Kidney epithelial cell (primary cell): Measurements from ENCODE around the gene BEX1. TPM values are rescaled to one million over a fixed set of nuclear protein-coding genes. Genes with fewer than 3 reads are reported as not detected.
"Not testable (repeated sequence)": the region's sequence is repeated elsewhere in the genome, so short reads cannot be mapped to it uniquely, and the experiment has no call there.

ENCODE experiments used
- DNase-seq: peaks from one replicate; pipeline ENCODE4 v3.0.0-alpha.2; 2010; ENCODE audit warnings: low read depth
- H3K27me3 ChIP-seq: 2 replicates; pipeline ENCODE4 v1.6.0; 2011; ENCODE audit warnings: low read length; ENCODE audit not compliant: control insufficient read depth, insufficient read depth
- H3K36me3 ChIP-seq: 2 replicates; pipeline ENCODE4 v1.5.1; 2011; ENCODE audit warnings: low read length; ENCODE audit not compliant: control insufficient read depth, insufficient read depth
- H3K4me3 ChIP-seq: 2 replicates; pipeline ENCODE4 v1.5.1; 2011; ENCODE audit warnings: low read depth, mild to moderate bottlenecking, control low read depth, low read length
- CTCF ChIP-seq: IDR thresholded peaks from 2 replicates; pipeline ENCODE4 v1.5.1; 2011; ENCODE audit warnings: mild to moderate bottlenecking, moderate library complexity, low read length, control low read depth, inconsistent platforms; ENCODE audit not compliant: insufficient read depth, poor library complexity, severe bottlenecking
- total RNA-seq: library from RNA; depleted of rRNA; stranded (reverse); fragments of >200 nt; gene quantifications from 2 replicates; pipeline ENCODE4 v1.2.3, GENCODE V29; 2015

BEX1 gene
- total RNA-seq = 27.9 and 40.2 TPM in 2 replicates

DNA sequence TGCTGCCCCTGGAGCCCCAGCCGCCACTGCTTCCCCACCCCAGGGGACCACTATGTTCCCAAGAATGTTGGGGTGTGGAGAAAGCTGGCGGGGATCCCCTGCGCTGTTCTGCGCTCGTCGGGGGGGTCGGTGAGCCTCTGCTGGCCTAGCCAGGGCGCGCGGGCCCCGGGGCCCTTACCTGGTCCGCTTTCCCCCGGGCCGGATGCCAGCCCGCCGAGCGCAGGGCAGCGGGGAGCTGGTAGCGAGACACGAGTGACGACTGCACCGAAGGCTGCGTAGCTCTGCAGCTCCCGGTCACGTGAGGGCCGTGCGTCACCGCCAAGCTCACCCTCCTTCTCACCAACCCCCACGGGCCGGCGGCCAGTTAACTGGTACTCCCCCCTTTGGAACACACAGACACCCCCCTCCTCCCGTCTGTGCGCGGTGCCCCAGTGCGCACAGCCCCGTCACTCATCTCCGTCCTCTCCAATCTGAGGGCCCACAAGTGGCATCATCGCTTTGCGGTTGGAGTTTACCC is at the start of gene BEX1:
TSS of gene BEX1 (minus strand) at position 254 of the 517 bp plus-strand sequence. CDS start 897 bp downstream, outside the sequence.
- no peak for DNase-seq
- Histone ChIP-seq H3K27me3 (peaks cover 4% of the 10 kb centered on the region), H3K4me3 (peak within 1 kb of the TSS; percentile 31), H3K36me3 (no peaks in the 10 kb centered on the region)
- no peak for TF ChIP-seq CTCF

GRCh38 chrX:103109497-103109896 is 45.5 kb upstream of the BEX1 start:
- not testable (repeated sequence) for H3K36me3 ChIP-seq, DNase-seq, H3K4me3 ChIP-seq

DNA sequence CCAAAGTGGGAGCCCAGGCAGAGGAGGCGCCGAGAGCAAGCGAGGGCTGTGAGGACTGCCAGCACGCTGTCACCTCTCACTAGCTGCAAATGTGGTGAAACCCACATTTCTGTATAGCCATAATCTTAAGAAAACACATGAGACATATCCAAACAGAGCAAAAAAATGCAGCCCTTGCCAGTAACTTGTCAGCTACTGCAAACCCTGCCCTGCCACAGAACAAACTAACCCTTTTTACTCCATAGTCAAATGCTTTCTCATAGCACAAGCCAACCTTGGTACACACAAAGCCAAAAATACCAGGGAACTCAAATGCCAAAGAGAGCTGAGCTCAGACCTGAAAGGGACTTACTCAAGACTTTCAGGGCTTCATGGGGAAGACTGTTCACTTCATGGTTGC is 43.9 kb upstream of the BEX1 start:
- no peak for DNase-seq
- H3K27me3 ChIP-seq = no peaks in the 10 kb centered on the region
- no peaks in the 10 kb centered on the region for H3K36me3 ChIP-seq
- TF ChIP-seq CTCF = no peak
- no peak overlapping the region for H3K4me3 ChIP-seq

More at GRCh38 chrX:103109497-103109896, 45.5 kb upstream of the BEX1 start:
- not testable (repeated sequence) for H3K27me3 ChIP-seq

GRCh38 chrX:103107227-103107737 is 43.3 kb upstream of the BEX1 start:
- H3K4me3 ChIP-seq, H3K27me3 ChIP-seq, H3K36me3 ChIP-seq, DNase-seq: not testable (repeated sequence)

DNA sequence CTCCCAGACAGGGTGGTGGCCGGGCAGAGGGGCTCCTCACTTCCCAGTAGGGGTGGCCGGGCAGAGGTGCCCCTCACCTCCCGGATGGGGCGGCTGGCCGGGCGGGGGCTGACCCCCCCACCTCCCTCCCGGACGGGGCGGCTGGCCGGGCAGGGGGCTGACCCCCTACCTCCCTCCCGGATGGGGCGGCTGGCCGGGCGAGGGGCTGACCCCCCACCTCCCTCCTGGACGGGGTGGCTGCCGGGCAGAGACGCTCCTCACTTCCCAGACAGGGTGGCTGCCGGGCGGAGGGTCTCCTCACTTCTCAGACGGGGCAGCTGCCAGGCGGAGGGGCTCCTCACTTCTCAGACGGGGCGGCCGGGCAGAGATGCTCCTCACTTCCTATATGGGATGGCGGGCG is 40.4 kb upstream of the BEX1 start:
- H3K36me3 ChIP-seq, DNase-seq, H3K4me3 ChIP-seq, H3K27me3 ChIP-seq: not testable (repeated sequence)

- DNase-seq, H3K27me3 ChIP-seq, H3K36me3 ChIP-seq, H3K4me3 ChIP-seq: not testable (repeated sequence)
Observed at GRCh38 chrX:103103866-103104265, 39.9 kb upstream of the BEX1 start.

DNA sequence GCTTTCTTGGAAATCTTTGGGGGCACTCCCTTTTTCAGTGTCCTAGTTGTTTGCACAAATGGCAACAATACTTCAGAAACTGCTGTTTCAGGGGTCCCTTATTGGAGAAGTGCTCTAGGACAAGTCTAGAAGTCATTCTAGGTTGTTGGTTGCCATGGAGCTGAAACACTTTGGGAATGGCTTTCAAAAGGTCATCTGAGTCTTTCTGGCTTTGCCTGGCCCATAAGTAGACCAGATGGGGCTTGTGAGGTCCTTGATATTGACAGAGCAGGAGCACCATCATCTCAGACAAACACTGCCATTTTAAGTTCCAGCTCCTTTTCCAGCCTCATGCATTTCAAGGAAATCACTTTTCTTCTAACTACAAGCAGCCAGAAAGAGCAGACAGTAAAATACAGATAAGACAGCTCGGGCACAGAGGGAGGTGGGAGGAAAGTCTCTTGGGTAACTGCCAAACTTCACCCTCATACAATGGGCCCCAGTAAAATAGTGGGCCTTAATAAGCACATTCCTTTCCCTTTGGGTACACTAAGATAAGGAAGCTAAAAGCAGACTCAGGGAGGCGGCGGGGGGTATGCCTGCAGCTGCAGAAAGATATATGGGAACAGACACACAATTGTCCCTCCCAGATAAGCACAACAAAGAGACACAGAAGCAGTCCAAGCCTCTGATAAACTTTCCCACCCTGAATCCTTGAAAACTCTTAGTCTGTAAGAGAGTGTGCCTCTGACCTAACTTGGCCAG is 37.5 kb upstream of the BEX1 start:
- DNase-seq = no peak
- H3K27me3 ChIP-seq = no peaks in the 10 kb centered on the region
- TF ChIP-seq CTCF = no peak
- H3K36me3 ChIP-seq = no peaks in the 10 kb centered on the region
- H3K4me3 ChIP-seq = no peak overlapping the region

DNA sequence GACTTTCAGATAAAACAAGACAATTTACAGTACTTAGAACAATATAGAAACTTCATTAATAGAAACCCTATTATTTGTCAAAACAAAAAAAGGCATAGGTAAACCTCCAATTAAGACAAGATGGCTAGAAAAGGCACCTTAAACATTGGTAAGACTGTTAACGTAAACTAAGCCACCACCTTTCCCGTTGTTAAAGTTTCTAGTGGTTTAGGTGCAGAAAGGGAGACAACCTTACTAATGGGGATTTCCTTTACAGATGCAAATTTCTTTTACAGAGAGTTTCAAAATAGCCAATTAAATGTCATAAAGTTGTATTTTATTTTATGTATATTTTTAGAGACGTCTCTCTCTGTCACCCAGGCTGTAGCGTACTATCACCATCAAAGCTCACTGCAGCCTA is 36.5 kb upstream of the BEX1 start:
- H3K27me3 ChIP-seq = no peaks in the 10 kb centered on the region
- no peak overlapping the region for H3K4me3 ChIP-seq
- H3K36me3 ChIP-seq = no peaks in the 10 kb centered on the region
- no peak for TF ChIP-seq CTCF
- no peak for DNase-seq
